Measurements from ENCODE around the gene STIP1.
"Not testable (repeated sequence)": the region's sequence is repeated elsewhere in the genome, so short reads cannot be mapped to it uniquely, and the experiment has no call there.

The STIP1 gene

GRCh38 chr11:64161037-64161436 lies 24.9 kb upstream of the STIP1 start:
- DNase-seq, result no peak

- not testable (repeated sequence) for DNase-seq
These were observed 23.2 kb upstream of the STIP1 start for GRCh38 chr11:64162769-64163168.

GRCh38 chr11:64163951-64164350 lies 22.0 kb upstream of the STIP1 start:
- DNase-seq, result no peak

GRCh38 chr11:64164392-64165312 lies 21.3 kb upstream of the STIP1 start:
- peak; percentile 24 to 53 for DNase-seq

GRCh38 chr11:64165481-64165841 lies 20.5 kb upstream of the STIP1 start:
- DNase-seq, result no peak

- peak; percentile 82 to 83 for DNase-seq
These were observed 19.9 kb upstream of the STIP1 start, which contains the start of gene MACROD1 for GRCh38 chr11:64165842-64166635. TSS of gene MACROD1 (minus strand) at chr11:64166113. CDS start at chr11:64165994, 119 bp downstream.

- DNase-seq, result no peak
These were observed 15.6 kb upstream of the STIP1 start for GRCh38 chr11:64170419-64170818.

- DNase-seq, result no peak
These were observed 12.2 kb upstream of the STIP1 start for GRCh38 chr11:64173616-64174355.

- DNase-seq, result no peak
These were observed 9.2 kb upstream of the STIP1 start for GRCh38 chr11:64176751-64177150.

- DNase-seq, result no peak
These were observed 7.8 kb upstream of the STIP1 start for GRCh38 chr11:64178203-64178602.

- DNase-seq, result no peak
These were observed 6.9 kb upstream of the STIP1 start for GRCh38 chr11:64178951-64179639.

GRCh38 chr11:64180891-64181290 lies 5.1 kb upstream of the STIP1 start:
- DNase-seq, result no peak

- DNase-seq, result peak; percentile 87 to 88
These were observed 4.2 kb upstream of the STIP1 start for GRCh38 chr11:64181506-64182411.

- DNase-seq, result no peak
These were observed 2.1 kb upstream of the STIP1 start for GRCh38 chr11:64183890-64184289.

GRCh38 chr11:64185175-64185692 lies 737 bp upstream of the STIP1 start:
- DNase-seq, result peak; percentile 41 to 42

- DNase-seq, result no peak
These were observed 658 bp downstream of the STIP1 start for GRCh38 chr11:64186492-64187165.

GRCh38 chr11:64192434-64192833 lies 6.5 kb downstream of the STIP1 start:
- DNase-seq, result no peak

- no peak for DNase-seq
These were observed 10.7 kb downstream of the STIP1 start for GRCh38 chr11:64196626-64197025.

- DNase-seq, result no peak
These were observed 12.5 kb downstream of the STIP1 start for GRCh38 chr11:64198511-64198910.

- no peak for DNase-seq
These were observed 15.6 kb downstream of the STIP1 start for GRCh38 chr11:64201543-64201942.

- DNase-seq, result no peak
These were observed 17.0 kb downstream of the STIP1 start for GRCh38 chr11:64202992-64203391.

Measured in Kasumi-1 (cell line).